SK-N-SH (cell line): ENCODE results near the gene EGFLAM.

Source experiments
- EP300 ChIP-seq, 2 experiments: IDR thresholded peaks; 2 replicates each; pipeline versions ENCODE4 v1.4.0 to v1.6.1; 2012; ENCODE audit warnings: borderline replicate concordance in 1 of 2, low read depth in 1 of 2, low read length in 1 of 2
- GABPA ChIP-seq: IDR thresholded peaks from 2 replicates; pipeline ENCODE4 v1.4.0; 2012; ENCODE audit warnings: low read depth, mild to moderate bottlenecking
- RAD21 ChIP-seq: IDR thresholded peaks from 2 replicates; pipeline ENCODE4 v1.6.1; 2012; ENCODE audit warnings: mild to moderate bottlenecking, low read length
- TF ChIP-seq, protein P1 (sequence below): fragments of 200-600 bp; sonication (generic); IDR thresholded peaks from 2 replicates; pipeline ENCODE4 v1.6.1; 2017; ENCODE audit warnings: antibody characterized with exemption, mild to moderate bottlenecking, moderate library complexity
- TF ChIP-seq, protein P2 (sequence below): IDR thresholded peaks from 2 replicates; pipeline ENCODE4 v1.6.1; 2012; ENCODE audit warnings: mild to moderate bottlenecking, low read depth, low read length, moderate library complexity
- TF ChIP-seq, protein P3 (sequence below): IDR thresholded peaks from 2 replicates; pipeline ENCODE4; 2012

DNA sequence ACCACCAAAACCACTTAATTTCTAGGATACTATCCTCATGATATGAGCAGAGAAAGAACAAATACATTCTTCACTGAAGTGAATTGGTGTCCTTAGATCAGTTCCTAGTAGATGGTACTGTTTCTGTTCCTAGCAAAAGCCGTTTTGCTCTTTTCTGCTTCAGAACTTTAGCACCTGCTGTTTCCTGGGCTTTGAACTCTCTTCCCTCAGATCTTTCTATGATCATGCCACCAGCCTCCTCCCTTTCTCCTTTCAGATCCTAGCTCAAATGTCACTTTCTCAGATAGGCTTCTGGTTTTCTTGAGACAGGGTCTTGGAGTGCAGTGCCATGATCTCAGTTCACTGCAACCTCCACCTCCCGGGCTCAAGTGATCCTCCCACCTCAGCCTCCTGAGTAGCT is 118.0 kb downstream of the EGFLAM start:
- TF ChIP-seq EP300 (IDR thresholded peaks at IDR 0.05; ENCODE audit: borderline replicate concordance in 1 of 2, low read depth in 1 of 2, low read length in 1 of 2) (no peak), RAD21 (no peak), GABPA (no peak)
- TF ChIP-seq, protein P1, sequence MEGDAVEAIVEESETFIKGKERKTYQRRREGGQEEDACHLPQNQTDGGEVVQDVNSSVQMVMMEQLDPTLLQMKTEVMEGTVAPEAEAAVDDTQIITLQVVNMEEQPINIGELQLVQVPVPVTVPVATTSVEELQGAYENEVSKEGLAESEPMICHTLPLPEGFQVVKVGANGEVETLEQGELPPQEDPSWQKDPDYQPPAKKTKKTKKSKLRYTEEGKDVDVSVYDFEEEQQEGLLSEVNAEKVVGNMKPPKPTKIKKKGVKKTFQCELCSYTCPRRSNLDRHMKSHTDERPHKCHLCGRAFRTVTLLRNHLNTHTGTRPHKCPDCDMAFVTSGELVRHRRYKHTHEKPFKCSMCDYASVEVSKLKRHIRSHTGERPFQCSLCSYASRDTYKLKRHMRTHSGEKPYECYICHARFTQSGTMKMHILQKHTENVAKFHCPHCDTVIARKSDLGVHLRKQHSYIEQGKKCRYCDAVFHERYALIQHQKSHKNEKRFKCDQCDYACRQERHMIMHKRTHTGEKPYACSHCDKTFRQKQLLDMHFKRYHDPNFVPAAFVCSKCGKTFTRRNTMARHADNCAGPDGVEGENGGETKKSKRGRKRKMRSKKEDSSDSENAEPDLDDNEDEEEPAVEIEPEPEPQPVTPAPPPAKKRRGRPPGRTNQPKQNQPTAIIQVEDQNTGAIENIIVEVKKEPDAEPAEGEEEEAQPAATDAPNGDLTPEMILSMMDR = no peak
- TF ChIP-seq, protein P2, sequence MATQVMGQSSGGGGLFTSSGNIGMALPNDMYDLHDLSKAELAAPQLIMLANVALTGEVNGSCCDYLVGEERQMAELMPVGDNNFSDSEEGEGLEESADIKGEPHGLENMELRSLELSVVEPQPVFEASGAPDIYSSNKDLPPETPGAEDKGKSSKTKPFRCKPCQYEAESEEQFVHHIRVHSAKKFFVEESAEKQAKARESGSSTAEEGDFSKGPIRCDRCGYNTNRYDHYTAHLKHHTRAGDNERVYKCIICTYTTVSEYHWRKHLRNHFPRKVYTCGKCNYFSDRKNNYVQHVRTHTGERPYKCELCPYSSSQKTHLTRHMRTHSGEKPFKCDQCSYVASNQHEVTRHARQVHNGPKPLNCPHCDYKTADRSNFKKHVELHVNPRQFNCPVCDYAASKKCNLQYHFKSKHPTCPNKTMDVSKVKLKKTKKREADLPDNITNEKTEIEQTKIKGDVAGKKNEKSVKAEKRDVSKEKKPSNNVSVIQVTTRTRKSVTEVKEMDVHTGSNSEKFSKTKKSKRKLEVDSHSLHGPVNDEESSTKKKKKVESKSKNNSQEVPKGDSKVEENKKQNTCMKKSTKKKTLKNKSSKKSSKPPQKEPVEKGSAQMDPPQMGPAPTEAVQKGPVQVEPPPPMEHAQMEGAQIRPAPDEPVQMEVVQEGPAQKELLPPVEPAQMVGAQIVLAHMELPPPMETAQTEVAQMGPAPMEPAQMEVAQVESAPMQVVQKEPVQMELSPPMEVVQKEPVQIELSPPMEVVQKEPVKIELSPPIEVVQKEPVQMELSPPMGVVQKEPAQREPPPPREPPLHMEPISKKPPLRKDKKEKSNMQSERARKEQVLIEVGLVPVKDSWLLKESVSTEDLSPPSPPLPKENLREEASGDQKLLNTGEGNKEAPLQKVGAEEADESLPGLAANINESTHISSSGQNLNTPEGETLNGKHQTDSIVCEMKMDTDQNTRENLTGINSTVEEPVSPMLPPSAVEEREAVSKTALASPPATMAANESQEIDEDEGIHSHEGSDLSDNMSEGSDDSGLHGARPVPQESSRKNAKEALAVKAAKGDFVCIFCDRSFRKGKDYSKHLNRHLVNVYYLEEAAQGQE = no peak
- TF ChIP-seq, protein P3, sequence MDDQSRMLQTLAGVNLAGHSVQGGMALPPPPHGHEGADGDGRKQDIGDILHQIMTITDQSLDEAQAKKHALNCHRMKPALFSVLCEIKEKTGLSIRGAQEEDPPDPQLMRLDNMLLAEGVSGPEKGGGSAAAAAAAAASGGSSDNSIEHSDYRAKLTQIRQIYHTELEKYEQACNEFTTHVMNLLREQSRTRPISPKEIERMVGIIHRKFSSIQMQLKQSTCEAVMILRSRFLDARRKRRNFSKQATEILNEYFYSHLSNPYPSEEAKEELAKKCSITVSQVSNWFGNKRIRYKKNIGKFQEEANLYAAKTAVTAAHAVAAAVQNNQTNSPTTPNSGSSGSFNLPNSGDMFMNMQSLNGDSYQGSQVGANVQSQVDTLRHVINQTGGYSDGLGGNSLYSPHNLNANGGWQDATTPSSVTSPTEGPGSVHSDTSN = no peak
